Measurements from ENCODE around the gene SEMA4D. TPM values are rescaled to one million over a fixed set of nuclear protein-coding genes. Genes with fewer than 3 reads are reported as not detected.

The SEMA4D gene
- polyA plus RNA-seq, 1 donor from 2014 or later, result 34.0 TPM

DNA sequence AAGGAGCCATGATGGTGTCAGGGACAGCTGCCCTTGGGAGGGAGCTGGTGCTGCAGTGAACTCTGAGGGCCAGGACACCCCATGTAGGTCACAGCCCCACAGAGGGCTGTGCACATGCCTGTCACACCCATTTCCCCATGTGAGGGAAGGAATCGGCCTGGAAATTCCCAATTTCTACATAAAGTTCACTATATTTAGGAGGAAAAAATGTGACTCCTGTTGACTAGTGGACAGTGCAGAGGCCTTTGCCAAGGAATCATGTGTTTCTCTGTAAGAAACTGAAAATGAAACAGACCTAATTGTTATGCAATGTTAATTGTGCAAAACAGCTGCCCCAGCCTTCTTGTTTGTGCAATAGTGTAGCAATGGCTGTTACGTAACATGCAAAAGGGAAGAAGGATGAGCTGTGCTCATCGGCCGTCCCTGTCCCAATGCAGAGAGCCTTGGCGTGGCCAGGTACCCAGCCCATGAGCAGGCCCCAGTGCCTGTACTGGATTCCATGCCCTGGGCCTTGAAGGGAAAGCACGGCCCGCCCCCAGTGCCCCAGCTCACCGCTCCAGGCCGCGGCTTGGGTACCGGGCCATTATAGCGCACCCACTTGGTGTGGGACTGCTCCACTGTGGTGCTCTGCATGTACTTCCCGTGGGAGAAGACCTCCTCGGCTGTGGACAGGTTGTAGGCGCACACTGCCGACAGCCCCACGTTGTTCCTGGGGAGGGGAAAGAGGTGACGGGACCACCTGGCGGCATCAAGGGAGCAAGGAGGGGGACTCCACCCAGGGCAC lies 109.6 kb downstream of the SEMA4D start:
- Histone ChIP-seq H3K36me3 (ENCODE audit: insufficient read depth, low read length) (peaks cover 14% of the 10 kb centered on the region), H3K27me3 (ENCODE audit: insufficient read depth, low read depth, low read length) (no peaks in the 10 kb centered on the region), H3K79me2 (replicated peaks; ENCODE audit: insufficient read depth, low read length) (no peaks in the 10 kb centered on the region), H2AFZ (ENCODE audit: low read depth, low read length) (no peak overlapping the region), H4K20me1 (ENCODE audit: insufficient read depth) (no peaks in the 10 kb centered on the region), H3K9ac (ENCODE audit: low read length) (no peak overlapping the region), H3K4me3 (ENCODE audit: low read length) (no peak overlapping the region), H3K4me2 (ENCODE audit: low read length) (no peak overlapping the region), H3K9me3 (ENCODE audit: low read length) (no peaks in the 10 kb centered on the region), H3F3A (ENCODE audit: insufficient read depth, low read length, poor library complexity, severe bottlenecking) (no peaks in the 10 kb centered on the region), H3K27ac (ENCODE audit: low read length) (no peak overlapping the region), H3K9me2 (ENCODE audit: insufficient read depth, low read length) (no peaks in the 10 kb centered on the region)
- TF ChIP-seq, protein P1, sequence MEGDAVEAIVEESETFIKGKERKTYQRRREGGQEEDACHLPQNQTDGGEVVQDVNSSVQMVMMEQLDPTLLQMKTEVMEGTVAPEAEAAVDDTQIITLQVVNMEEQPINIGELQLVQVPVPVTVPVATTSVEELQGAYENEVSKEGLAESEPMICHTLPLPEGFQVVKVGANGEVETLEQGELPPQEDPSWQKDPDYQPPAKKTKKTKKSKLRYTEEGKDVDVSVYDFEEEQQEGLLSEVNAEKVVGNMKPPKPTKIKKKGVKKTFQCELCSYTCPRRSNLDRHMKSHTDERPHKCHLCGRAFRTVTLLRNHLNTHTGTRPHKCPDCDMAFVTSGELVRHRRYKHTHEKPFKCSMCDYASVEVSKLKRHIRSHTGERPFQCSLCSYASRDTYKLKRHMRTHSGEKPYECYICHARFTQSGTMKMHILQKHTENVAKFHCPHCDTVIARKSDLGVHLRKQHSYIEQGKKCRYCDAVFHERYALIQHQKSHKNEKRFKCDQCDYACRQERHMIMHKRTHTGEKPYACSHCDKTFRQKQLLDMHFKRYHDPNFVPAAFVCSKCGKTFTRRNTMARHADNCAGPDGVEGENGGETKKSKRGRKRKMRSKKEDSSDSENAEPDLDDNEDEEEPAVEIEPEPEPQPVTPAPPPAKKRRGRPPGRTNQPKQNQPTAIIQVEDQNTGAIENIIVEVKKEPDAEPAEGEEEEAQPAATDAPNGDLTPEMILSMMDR (IDR thresholded peaks at IDR 0.05; ENCODE audit: poor library complexity, severe bottlenecking), result no peak
- TF ChIP-seq, protein P2, sequence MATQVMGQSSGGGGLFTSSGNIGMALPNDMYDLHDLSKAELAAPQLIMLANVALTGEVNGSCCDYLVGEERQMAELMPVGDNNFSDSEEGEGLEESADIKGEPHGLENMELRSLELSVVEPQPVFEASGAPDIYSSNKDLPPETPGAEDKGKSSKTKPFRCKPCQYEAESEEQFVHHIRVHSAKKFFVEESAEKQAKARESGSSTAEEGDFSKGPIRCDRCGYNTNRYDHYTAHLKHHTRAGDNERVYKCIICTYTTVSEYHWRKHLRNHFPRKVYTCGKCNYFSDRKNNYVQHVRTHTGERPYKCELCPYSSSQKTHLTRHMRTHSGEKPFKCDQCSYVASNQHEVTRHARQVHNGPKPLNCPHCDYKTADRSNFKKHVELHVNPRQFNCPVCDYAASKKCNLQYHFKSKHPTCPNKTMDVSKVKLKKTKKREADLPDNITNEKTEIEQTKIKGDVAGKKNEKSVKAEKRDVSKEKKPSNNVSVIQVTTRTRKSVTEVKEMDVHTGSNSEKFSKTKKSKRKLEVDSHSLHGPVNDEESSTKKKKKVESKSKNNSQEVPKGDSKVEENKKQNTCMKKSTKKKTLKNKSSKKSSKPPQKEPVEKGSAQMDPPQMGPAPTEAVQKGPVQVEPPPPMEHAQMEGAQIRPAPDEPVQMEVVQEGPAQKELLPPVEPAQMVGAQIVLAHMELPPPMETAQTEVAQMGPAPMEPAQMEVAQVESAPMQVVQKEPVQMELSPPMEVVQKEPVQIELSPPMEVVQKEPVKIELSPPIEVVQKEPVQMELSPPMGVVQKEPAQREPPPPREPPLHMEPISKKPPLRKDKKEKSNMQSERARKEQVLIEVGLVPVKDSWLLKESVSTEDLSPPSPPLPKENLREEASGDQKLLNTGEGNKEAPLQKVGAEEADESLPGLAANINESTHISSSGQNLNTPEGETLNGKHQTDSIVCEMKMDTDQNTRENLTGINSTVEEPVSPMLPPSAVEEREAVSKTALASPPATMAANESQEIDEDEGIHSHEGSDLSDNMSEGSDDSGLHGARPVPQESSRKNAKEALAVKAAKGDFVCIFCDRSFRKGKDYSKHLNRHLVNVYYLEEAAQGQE (IDR thresholded peaks at IDR 0.05; ENCODE audit: borderline replicate concordance), result no peak
- TF ChIP-seq RAD21 (conservative IDR thresholded peaks at IDR 0.05), result no peak
- no peak for TF ChIP-seq TAF1 (IDR thresholded peaks at IDR 0.05; ENCODE audit: low read depth)
- TF ChIP-seq EZH2 (IDR thresholded peaks at IDR 0.05; ENCODE audit: borderline replicate concordance, insufficient read depth, low read length, poor library complexity, severe bottlenecking), result no peak
- TF ChIP-seq MXI1 (conservative IDR thresholded peaks at IDR 0.05; ENCODE audit: poor library complexity, severe bottlenecking), result no peak
- TF ChIP-seq EP300 (conservative IDR thresholded peaks at IDR 0.05; ENCODE audit: poor library complexity, severe bottlenecking), result no peak
- TF ChIP-seq SMC3 (conservative IDR thresholded peaks at IDR 0.05; ENCODE audit: poor library complexity), result no peak
- TF ChIP-seq POLR2AphosphoS5 (IDR thresholded peaks at IDR 0.05), result no peak

DNA sequence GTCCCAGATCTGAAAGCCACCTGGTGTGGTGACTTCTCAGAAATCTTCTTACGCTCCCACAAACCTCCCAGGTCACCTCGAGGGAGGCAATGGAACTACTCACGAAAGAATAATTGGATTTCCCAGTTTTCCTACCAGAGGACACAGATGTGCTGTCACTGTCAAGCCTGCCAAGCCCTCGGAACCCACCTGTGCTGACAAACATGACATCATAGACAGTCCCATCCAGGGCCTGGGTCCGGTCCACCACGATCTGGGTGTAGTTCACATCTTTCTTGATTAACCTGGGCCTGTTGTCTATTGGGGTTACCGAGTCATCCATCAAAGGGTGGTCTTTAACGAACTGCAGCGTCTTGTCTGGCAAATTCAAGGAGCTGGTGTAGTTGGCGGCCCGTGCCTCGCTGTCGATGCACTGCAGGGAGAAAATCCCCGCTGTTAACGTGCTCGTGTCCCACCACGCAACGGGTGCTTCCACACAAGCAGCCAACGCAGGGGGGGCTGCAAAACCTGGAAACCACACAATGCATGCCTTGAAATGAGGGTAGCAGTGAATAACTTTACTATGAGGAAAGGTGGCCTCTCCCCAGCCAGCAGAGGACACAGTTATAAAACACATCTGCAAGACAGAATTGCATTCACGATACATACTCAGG lies 110.6 kb downstream of the SEMA4D start:
- H3K9ac ChIP-seq (ENCODE audit: low read length), result no peak overlapping the region
- H3K27ac ChIP-seq (ENCODE audit: low read length), result no peak overlapping the region
- TF ChIP-seq TAF1 (IDR thresholded peaks at IDR 0.05; ENCODE audit: low read depth) (no peak), RAD21 (conservative IDR thresholded peaks at IDR 0.05) (no peak), EZH2 (IDR thresholded peaks at IDR 0.05; ENCODE audit: borderline replicate concordance, insufficient read depth, low read length, poor library complexity, severe bottlenecking) (no peak), SMC3 (conservative IDR thresholded peaks at IDR 0.05; ENCODE audit: poor library complexity) (no peak), MXI1 (conservative IDR thresholded peaks at IDR 0.05; ENCODE audit: poor library complexity, severe bottlenecking) (no peak), EP300 (conservative IDR thresholded peaks at IDR 0.05; ENCODE audit: poor library complexity, severe bottlenecking) (no peak), POLR2AphosphoS5 (IDR thresholded peaks at IDR 0.05) (no peak)
- TF ChIP-seq, protein P1 (IDR thresholded peaks at IDR 0.05; ENCODE audit: poor library complexity, severe bottlenecking), result no peak
- TF ChIP-seq, protein P2 (IDR thresholded peaks at IDR 0.05; ENCODE audit: borderline replicate concordance), result no peak

More for the DNA sequence above, 110.6 kb downstream of the SEMA4D start:
- Histone ChIP-seq H2AFZ (ENCODE audit: low read depth, low read length) (no peak overlapping the region), H3K36me3 (ENCODE audit: insufficient read depth, low read length) (peaks cover 11% of the 10 kb centered on the region), H3K9me3 (ENCODE audit: low read length) (no peaks in the 10 kb centered on the region), H3K4me2 (ENCODE audit: low read length) (no peak overlapping the region), H3F3A (ENCODE audit: insufficient read depth, low read length, poor library complexity, severe bottlenecking) (no peaks in the 10 kb centered on the region), H3K27me3 (ENCODE audit: insufficient read depth, low read depth, low read length) (no peaks in the 10 kb centered on the region), H3K9me2 (ENCODE audit: insufficient read depth, low read length) (no peaks in the 10 kb centered on the region), H4K20me1 (ENCODE audit: insufficient read depth) (no peaks in the 10 kb centered on the region), H3K79me2 (replicated peaks; ENCODE audit: insufficient read depth, low read length) (no peaks in the 10 kb centered on the region), H3K4me3 (ENCODE audit: low read length) (no peak overlapping the region)
